Middle frontal gyrus (tissue), 1 donor: Measurements from ENCODE around the gene HSD17B4.
"Not testable (repeated sequence)": the region's sequence is repeated elsewhere in the genome, so short reads cannot be mapped to it uniquely, and the experiment has no call there.

Experiments
- DNase-seq: peaks from one replicate; pipeline ENCODE4 v3.0.0-alpha.2; 2015; ENCODE audit warnings: low spot score; ENCODE audit errors: extremely low spot score

Gene HSD17B4

DNA sequence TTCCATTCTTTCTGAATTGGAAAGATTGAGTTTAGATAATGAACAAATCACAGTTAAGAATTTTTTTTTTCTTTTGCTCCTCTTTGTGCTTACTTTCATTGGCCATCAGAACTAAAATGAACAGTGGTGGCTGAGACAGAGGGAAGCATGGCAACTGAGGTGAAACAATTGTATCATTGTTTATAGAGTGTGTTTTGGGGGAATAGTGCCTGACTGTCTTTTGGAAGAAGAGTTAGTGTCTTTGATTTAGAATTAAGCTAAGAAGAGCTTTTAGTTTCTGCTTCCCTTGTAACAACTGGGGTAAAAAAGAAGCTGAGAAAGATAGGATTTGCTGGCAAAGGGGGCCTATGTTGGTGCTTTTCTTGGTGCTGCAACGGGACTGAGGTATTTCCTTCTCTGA, 24.0 kb downstream of the HSD17B4 start:
- no peak for DNase-seq

DNA sequence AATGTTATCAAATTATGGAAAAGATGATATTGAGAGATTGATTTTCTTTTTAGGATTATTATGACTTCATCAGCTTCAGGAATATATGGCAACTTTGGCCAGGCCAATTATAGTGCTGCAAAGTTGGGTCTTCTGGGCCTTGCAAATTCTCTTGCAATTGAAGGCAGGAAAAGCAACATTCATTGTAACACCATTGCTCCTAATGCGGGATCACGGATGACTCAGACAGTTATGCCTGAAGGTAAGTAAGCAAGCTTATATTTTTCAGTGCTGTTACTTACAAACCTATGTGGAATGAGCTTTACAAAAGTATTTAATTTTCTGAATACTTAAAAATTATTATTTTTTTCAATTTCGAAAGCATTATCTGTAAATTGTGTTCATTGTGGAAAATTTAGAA, 26.5 kb downstream of the HSD17B4 start:
- DNase-seq = no peak

DNA sequence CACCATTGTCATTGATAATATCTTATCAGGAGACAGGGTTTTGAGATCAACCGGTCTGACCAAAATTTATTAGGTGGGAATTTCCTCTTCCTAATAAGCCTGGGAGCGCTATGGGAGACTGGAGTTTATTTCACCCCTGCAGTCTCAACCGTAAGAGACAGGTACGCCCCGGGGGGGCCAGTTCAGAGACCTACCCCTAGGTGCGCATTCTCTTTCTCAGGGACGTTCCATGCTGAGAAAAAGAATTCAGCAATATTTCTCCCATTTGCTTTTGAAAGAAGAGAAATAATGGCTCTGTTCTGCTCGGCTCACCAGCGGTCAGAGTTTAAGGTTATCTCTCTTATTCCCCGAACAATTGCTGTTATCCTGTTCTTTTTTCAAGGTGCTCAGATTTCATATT, 28.3 kb downstream of the HSD17B4 start:
- not testable (repeated sequence) for DNase-seq

DNA sequence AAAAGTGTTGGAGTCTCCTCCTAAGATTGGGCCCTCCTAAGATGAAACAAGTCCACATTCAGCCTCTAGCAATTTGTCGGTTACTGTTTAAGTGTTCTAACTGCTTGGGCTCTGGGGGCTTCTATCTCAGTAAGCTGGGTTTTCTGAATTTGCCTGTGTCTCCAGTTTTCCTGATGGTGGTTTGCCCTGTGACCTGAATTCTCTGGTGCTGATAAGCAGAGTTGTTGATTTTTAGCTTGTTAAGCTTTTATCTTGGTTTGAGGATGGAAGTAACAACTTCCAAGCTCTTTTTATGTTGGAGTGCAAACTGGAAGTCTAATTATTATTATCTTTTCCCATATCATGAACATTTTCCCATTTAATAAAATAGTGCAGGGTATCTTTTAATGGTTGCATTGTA, 30.9 kb downstream of the HSD17B4 start:
- DNase-seq = no peak

DNA sequence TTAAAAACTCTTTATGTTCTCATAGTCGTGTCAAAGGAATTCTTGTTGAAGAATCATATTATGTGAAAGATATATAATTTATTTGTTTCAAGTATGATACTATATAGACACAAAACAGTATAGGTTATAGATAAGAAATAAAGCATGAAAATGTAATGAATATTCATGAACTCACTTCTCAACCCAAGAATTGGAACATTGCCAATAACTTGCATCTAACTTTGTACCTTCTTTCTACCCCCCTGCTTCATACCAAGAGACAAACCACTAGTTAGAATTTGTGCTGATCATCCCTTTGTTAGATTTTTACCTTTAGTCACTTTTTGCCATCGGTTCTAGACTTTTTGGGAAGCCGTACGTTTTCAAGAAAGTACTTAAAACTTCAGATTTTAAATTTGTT, 32.6 kb downstream of the HSD17B4 start:
- no peak for DNase-seq

DNA sequence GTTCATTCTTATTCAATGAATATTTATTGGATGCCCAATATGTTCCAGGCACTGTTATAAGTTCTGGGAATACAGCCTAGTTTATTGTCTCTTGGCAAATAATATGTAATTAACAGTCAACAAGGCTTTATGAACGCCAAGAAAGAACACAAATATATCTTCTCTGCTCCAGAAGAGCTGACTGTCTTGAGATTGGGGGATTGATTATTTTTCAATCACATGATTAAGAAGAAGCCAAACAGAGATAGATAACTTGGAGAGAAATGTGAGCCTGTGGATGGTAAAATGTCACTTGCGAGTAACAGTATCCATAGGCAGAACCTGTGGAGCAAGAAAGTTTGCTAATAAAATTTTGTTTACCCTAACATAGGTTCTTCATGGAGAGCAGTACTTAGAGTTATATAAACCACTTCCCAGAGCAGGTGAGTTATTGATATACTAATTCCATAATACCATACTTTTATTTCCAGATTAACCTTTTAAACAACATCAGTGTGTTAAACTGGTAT, 49.4 kb downstream of the HSD17B4 start:
- DNase-seq = no peak

DNA sequence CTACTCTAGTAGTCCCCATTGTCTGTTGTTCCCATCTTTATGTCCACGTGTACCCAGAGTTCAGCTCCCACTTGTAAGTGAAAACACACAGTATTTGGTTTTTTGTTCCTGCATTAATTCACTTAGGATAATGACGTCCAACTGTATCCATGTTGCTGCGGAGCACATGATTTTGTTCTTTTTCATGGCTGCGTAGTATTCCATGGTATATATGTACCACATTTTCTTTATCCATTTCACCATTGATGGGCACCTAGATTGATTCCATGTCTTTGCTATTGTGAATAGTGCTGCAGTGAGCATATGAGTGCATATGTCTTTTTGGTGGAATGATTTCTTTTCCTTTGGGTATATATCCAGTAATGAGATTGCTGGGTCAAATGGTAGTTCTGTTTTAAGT, 51.6 kb downstream of the HSD17B4 start:
- DNase-seq = not testable (repeated sequence)

DNA sequence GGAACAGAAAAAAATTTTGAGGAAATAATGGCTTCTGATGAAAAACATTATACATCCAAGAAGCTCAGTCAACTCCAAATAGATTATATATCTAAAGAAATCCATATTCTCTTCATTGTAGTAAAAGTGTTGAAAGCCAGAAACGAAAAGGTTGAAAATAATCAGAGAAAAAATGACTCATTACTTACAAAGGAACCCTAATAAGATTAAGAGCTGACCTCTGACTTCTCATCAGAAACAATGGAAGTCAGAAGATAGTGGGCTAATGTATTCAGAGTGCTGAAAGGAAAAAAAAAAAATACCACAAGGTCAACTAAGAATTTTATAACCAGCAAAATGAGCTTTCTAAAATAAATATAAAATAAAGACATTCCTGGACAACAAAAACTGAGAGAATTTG, 60.0 kb downstream of the HSD17B4 start:
- DNase-seq = no peak

DNA sequence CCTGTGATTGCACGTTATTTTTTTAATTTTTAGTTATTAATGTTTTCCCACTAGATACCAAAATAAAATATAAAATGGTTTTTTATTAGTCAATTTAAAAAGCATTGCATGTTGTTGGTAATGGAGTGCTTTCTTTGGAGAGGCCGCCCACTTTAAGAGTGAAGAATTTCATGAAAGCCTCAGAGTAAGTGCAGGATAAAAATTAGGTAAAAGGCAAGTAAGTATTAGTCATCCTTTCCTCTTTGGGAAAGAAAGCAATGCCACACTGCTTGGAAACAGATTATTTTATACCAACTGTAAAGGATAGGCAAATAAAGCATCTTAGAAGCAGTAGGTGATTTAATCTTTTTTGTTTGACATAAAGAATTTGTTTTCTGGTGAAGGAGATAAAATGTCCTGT, 62.9 kb downstream of the HSD17B4 start:
- DNase-seq = no peak

DNA sequence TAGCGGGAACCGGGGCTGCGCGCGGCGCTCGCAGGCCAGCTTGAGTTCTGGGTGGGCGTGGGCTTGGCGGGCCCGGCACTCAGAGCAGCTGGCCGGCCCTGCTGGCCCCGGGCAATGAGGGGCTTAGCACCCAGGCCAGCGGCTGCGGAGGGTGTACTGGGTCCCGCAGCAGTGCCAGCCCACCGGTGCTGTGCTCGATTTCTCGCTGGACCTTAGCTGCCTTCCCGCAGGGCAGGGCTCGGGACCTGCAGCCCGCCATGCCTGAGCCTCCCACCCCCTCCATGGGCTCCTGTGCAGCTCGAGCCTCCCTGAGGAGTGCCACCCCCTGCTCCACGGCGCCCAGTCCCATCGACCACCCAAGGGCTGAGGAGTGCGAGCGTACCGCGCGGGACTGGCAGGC, 64.8 kb downstream of the HSD17B4 start:
- DNase-seq = not testable (repeated sequence)

DNA sequence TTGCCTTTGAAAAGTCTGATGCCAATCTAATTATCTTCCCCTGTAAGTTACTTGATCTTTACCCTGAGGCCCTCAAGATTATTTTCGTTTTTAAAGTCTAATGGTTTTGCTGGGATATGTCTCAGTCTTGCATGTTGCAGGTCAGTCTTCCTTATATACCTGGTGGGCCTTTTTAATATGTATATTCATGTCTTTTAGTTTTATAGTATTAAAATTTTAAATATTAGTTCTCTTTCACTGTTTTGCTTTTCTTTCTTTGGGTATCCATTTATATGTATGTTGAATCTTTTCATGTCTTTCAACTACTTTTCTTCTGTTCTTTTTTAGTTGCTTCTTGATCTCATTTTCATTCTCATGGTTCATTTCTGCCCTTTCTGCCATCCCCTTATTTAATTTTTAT, 68.9 kb downstream of the HSD17B4 start:
- no peak for DNase-seq

DNA sequence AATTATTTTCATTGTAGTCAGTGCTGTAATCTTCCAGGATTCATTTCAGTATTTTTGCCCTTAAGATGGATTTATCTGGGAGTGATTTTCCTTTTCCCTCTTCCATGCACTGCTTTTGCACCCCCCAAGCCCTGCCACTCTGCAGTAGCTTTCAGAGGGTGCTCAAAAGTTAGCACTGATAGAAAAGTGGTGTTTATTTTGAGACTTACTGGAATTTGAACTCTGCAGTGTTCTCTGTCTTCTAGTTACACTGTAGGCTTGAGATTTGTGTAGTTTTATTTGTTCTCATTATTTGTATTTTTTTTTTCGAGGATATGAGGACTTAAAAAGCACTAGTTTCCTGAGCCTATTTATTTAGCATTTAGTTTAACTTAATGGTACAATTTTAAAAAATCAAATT, 70.5 kb downstream of the HSD17B4 start:
- DNase-seq = no peak

DNA sequence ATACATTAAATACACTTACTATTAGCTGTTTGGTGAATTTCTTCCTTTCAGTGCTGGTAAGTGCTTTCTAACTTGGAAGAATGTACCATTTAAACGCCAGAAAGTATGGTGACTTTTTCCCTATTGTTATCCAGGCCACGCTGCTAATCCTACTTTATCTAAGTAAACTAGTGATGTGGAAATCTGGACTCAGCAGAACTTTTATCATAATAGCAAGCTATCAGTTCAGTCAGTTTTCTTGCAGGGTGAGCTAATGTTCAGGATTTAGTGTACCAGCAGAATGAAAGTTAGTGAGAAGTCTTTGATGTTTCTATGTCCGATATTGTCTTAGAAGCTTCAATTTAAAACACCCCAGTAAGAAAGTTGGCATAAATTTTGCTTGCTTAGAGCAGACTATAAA, 72.2 kb downstream of the HSD17B4 start:
- no peak for DNase-seq

DNA sequence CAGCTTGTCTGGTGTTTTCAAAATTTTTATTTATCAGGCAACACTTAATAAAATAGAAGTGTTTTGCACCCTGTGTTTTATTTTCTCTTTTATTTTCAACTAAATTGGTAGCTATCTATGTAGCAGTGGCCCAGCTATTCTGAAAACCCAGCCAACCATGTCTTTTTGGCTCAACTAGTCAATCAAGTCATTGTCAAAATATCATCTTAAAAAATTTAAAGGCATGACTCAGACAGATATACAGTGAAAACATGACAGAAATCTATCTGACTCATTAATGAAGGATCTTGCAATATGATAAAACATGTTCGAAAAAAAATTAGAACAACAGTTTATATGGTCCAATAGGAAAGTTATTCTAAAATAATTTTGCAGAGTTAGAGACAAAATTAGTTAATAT, 75.1 kb downstream of the HSD17B4 start:
- DNase-seq = no peak

DNA sequence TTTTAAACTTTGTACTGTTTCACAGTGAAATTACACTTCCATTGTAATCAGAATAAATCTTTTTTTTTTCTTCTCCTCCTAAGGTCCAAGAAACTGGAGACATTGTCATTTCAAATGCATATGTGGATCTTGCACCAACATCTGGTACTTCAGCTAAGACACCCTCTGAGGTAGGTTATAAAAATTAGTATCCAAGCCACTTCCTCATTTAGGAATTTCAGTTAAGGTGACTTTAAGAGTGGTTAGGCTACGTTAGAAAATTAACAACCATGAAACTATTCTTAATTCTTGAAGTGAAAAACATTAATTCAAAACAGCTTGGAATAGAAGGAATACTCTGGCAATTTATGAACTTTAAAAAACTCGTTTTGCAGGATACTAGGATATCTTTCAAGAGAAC, 77.5 kb downstream of the HSD17B4 start:
- DNase-seq = no peak

DNA sequence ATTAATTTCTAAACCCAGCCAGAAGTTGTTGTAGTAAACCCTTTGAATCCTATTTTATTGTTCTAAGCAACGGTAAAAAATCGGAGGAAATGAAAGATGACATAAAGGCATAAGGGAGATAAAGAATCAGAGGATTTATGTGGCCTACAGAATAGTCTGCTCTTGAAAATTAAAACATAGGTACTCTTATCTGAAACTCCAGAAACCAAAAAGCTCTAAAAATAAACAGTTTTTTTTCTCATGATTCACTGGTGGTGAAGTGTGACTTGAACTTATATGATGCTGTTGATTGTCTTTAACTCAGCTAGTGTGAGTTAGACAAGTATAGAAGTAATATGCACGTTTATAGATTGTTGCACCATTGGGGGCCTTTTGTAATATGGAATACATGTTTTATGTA, 80.3 kb downstream of the HSD17B4 start:
- DNase-seq = no peak

DNA sequence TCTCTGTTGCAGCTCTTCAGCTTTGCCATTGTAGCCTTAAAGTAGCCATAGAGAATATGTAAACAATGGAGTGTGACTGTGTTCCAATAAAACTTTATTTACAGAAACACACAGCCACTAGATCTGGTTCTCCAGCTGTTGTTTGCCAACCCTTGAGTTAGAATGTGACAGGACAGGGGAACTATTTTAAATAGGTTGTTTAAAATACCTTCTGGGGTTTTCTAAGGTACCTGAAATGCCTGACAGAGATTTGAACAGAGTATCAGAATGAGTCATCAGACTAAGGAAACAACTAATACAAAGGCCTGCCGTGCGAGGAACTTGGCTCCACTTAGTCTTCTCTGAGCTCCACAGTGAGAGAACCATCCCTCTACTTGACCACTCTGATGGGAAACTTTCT, 85.4 kb downstream of the HSD17B4 start:
- no peak for DNase-seq

DNA sequence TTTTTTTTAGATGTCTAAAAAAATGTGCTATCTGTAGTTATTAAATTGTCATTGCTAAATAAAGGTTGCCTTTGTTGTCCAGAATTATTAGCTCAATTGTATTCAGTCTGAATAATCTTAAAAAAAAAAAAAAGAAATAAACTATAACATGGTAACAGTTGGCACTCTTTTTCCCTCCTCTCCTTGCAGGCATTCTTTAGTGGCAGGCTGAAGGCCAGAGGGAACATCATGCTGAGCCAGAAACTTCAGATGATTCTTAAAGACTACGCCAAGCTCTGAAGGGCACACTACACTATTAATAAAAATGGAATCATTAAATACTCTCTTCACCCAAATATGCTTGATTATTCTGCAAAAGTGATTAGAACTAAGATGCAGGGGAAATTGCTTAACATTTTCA, 89.4 kb downstream of the HSD17B4 start:
- no peak for DNase-seq

DNA sequence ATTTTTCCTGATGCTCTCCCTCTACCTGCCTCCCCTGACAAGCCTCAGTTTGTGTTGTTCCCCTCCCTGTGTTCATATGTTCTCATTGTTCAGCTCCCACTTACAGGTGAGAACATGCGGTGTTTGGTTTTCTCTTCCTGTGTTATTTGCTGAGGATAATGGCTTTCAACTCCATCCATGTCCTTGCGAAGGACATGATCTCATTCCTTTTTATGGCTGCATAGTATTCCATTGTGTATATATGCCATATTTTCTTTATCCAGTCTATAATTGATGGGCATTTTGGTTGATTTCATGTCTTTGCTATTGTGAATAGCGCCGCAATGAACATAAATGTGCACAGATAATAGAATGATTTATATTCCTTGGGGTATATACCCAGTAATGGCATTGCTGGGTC, 99.5 kb downstream of the HSD17B4 start:
- DNase-seq = no peak

DNA sequence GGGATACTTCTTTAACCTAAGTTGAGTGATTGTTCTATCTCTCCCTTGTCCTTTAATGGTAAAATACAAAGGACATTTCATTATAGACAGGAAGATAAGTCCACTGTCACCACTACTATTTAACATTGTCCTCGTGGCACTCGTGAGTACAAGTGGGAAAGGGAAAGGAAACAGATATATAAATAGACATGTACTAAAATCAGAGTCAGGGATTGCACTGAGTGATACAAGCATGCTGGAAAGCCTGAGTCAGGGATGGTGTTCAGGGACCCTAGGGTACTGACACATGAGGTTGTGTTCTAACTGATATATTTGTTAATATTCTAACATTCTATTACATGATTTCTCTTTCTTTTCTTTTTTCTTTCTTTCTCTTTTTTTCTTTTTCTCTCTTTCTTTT, 102.3 kb downstream of the HSD17B4 start:
- no peak for DNase-seq

DNA sequence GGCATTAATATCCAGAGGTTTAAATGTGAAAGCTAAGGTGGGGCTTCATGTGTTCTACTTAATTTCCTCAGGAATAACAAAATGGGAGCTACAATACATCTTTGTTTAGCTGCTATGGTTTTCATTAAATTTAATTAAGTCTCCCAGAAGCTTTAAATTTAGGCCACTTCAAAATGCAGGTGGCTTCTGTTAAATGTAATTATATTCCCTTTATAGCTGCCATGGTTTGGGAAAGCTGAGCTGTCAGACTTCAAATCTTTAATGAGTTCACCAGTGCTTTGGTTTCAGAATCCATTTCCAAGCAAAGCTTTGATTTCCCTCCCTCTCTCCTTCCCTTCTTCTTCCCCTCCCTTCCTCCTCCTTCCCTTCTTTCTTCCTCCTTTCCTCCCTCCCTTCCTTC, 118.6 kb downstream of the HSD17B4 start:
- no peak for DNase-seq

DNA sequence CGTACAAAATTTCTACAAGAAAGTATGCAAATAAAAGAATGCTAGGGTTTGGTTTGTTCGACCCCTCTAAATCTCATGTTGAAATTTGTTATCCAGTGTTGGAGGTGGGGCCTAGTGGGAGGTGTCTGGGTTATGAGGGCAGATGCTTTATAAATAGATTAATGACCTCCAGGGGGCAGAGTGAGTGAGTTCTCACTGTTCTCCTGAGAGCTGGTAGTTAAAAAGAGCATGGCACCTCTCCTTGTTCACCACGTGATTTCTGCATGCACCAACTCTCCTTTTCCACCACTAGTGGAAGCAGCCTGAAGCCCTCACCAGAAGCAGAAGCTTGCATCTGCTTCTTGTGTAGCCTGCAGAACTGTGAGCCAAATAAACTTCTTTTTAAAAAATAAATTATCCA, 126.6 kb downstream of the HSD17B4 start:
- DNase-seq = no peak

DNA sequence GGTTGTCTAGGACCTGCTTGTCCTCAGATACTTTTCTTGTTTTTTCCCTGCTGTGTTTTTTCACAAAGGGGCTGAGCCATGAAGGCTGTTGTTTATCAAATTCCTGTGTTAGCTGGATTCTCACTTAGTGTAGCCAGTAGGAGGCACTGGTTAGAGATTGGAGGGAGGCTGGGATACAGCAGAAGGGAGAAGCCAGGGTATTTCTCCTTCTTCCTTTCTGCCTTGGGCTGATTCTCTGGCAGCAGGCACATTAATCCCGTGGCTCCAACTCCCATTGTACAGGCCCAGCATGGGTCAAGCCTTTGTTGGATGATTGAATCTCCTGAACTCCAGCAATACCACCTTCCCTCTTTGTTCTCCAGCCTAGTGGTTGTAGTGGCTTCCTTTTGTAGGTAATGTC, 130.7 kb downstream of the HSD17B4 start:
- DNase-seq = no peak

DNA sequence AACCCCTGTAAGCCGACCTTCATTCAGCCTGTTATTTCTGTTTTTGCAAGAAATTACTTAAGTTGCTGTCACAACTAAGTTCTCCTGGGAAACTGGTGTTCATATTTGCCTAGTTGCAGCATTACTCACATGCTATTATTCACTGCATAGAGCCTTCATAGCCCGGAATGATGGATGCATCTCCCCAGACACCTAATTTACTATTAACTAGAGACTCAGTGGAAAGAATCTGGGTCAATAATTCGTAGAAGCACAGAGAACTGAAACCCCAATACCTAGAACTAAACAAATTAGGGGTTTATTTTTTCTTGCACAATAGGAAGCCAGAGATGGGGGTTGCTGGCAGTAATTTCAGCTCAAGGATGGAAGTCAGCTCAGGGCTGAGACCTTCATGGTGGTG, 131.4 kb downstream of the HSD17B4 start:
- DNase-seq = no peak
